Measurements from ENCODE around the gene OGFR. TPM values are rescaled to one million over a fixed set of nuclear protein-coding genes. Genes with fewer than 3 reads are reported as not detected.
"Not testable (repeated sequence)": the region's sequence is repeated elsewhere in the genome, so short reads cannot be mapped to it uniquely, and the experiment has no call there.

The OGFR gene
- total RNA-seq, 1 donor from 2014 or later = 49.5 TPM

DNA sequence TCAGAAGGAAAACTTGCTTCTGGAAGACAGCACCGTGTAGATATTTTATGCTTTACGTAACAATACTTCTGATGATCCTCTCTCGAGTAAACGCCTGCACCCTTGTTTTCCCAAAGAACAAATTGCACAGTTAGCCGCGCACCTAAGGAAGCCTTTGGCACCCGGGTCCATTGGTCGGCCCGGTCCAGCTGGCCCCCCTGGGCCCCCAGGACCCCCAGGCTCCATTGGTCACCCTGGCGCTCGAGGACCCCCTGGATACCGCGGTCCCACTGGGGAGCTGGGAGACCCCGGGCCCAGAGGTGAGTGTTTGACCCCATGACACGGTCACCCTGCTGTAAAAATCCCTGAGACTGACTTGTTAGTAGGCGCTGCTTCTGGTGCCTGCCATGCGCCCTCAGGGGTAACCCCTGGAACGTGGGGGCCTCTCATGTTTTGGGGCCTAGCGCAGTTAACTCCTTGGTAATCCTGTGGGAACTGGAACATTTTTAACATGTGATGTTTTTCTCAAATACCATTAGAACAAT is 32.4 kb downstream of the OGFR start:
- no peak for ATAC-seq
- no peak for DNase-seq (ENCODE audit: low spot score)

DNA sequence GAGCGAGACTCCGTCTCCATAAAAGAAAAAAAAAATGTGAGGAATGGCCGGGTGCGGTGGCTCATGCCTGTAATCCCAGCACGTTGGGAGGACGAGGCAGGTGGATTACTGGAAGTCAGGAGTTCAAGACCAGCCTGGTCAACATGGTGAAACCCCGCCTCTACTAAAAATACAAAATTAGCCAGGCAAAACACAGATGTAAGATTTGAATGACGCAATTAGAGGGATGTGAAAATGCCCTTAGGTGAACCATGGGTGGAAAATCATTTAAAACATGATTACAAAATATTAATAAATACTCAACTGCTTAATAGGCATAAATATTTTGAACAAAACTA is 33.1 kb downstream of the OGFR start:
- ATAC-seq = no peak

DNA sequence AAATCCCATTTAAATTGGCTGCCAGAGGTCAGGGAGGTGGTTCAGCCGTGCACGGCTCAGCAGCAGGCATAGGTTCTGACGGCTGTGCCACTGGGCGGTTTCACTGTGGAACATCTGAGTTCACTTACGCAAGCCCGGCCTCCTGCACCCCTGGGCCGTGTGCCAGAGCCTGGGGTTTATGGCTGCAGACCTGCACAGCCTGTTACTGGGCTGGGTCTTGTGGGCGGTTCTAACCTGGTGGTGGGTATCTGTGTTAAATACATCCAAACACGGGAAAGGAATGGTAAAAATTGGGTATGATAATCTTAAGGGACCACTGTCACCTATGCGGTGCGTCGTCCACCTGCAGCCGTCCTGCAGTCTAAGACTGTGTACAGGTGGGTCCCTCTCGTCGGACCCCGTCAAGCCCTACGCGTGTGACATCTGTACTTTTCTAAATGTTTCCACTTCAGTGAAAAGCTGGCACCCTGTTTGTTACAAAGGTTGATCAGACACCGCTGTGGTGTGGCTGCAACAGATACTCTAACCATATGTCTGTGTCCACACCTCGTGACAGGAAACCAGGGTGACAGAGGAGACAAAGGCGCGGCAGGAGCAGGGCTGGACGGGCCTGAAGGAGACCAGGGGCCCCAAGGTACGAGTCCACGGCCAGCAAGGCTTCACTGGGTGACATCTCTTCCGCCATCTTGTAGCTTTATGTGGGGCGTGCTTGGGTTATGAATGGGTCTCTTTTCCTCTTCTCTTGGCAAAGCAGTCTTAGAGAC is 33.7 kb downstream of the OGFR start:
- DNase-seq (ENCODE audit: low spot score) = peak; percentile 96
- peak; percentile 82 for ATAC-seq

More for the DNA sequence above, 33.1 kb downstream of the OGFR start:
- DNase-seq (ENCODE audit: low spot score) = no peak

DNA sequence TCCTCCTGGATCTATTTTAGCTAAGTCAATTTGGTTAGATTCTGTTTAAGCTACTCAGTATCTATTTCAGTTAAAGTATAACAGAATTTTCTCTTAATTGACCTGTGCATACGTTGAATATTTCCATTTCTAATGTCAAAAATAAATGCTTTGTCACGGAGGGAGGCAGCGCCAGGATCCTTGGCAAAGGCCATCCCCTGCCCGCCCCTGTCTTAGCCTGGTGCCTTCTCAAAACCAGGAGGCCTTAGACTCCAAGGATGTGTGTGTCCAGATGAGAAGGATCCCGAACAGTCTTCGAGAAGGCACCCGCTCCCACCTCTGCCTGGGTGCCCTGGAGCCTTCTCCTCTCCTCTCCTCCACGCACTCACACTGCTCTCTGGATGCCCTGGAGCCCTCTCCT is 34.6 kb downstream of the OGFR start:
- no peak for DNase-seq (ENCODE audit: low spot score)
- no peak for ATAC-seq

DNA sequence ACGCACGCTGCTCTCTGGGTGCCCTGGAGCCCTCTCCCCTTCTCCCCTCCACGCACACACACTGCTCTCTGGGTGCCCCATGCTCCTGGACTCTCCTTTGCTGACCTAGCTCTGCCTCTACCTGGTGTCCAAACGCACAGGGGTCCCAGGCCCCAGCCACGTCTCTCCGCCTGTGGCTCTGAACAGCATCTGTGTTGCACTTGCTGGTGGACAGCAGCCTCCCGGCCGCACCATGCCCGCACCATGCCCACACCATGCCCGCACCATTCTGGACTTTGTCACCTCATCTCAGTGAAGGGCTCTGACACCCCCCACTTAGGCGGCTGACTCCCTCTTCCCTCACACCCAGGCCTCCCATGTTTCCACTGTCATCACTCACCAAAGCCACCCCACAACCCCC is 35.2 kb downstream of the OGFR start:
- no peak for ATAC-seq
- no peak for DNase-seq (ENCODE audit: low spot score)

DNA sequence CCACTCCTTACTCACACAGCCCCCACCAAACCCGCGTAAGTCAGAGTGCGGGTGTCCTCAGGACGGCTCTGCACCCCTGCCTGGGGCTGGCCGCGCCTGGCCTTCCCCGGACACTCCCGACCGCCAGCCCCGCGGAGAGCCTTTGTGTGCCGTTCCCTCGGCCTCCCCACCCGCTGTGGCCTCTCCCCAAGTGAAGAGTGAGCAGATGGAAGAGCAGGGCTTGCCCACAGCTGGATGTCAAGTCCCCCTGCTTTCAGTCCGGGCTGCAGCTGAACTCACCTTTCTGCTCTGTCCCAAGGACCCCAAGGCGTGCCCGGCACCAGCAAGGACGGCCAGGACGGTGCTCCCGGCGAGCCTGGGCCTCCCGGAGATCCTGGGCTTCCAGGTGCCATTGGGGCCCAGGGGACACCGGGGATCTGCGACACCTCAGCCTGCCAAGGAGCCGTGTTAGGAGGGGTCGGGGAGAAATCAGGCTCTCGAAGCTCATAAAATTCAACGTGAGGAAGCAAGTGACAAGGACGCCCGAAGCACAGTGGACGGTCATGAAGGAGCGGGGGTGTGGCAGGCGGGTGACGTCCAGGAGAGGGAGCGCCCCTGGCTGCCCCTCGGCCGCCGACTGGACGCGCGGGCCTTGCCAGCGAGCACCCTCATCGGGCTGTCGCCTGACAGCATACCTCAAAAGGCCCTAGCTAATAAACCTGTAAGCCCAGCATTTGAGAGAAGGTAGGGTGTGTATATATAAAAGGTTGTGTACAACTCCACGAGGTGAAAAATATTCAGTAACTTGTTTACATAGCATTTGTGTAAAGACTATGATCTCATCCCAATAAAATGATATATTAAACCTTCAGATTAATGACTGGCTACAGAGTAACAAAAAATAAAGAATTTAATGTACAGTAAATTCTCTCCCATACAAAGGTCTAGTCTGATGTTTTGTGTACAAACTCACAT is 35.9 kb downstream of the OGFR start:
- DNase-seq (ENCODE audit: low spot score) (no peak), ATAC-seq (no peak)

DNA sequence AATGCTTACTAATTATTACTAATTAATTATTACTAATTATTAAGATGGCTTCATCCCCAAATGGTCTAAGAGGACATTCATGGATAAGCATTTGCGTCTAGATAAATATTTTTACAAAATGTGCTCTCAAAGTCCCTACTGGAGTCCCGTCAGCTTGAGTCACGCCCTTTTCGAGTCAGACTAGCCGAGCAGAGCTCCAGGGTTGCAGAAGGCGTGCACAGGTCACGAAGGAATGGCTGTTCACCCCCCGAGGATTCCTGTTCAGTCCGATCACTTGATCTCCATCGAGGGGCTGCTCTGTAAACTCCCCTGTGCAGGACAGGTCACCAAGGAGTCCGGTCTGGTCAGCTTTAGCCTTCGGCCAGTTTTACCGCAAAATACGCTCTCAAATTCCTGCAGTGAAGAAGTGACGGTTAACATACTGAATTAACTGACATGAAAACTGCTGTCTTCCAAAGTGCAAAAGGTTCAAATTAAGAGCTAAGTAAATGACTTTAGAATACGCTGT is 37.1 kb downstream of the OGFR start:
- DNase-seq (ENCODE audit: low spot score) (no peak), ATAC-seq (no peak)

DNA sequence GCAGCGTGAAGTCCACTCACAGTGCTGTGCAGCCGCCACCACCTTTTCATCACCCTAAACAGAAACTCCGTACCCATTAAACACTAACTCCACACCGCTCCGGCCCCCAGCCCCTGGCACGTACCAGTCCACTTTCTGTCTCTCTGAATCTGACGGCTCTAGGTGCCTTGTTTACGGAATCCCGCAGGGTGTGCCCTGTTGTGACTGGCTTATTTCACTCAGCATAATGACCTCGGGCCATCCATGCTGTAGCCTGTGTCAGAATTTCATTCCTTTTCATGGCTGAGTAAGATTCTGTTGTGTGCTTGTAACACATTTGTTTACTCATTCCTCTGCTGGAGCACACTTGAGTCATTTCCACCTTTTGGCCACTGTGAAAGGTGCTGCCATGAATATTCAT is 39.0 kb downstream of the OGFR start:
- no peak for DNase-seq (ENCODE audit: low spot score)
- ATAC-seq = no peak

DNA sequence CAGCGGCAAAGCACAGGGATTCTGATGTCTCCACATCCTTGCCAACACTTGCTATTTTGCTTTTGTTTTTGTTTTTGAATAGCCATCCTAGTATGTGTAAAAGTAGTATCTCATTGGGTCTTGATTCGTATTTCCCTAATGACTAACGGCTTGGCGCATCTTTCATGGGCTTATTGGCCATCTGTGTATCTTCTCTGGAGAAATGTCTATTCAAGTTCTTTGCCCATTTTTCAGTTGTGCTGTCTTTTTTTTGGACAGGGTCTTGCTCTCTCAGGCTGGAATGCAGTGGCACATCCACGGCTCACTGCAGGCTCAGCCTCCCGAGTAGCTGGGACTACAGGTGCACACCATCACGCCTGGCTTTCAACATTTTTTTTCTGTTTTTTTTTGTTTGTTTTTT is 39.5 kb downstream of the OGFR start:
- no peak for ATAC-seq
- no peak for DNase-seq (ENCODE audit: low spot score)

DNA sequence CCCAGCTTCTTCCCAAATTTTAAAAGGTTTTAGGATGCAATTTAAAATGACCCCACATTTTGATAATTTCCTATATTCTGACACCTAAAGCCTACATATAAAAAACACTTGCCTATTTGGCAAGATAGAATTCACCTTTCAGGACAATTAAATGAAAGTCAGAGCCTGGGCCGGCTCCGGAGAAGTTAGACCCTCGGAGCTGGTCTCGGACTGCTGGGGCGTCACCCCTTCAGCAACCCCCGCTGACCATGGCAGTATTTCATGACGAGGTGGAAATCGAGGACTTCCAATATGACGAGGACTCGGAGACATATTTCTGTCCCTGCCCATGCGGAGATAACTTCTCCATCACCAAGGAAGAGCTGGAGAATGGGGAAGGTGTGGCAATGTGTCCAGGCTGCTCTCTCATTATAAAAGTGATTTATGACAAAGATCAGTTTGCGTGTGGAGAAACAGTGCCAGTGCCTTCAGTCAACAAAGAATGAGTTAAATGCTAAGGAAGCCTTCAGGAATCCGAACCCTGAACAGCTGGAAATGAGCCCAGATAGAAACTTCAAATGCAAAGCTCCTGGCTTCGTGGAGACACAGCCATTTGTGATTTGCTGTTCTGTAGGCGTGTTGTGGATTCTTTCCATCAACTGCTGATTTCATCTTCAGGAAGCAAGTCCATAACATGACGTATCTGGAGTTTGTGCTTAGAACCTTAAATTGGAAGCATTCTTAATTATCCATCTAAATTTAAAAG is 41.0 kb downstream of the OGFR start:
- DNase-seq (ENCODE audit: low spot score) (no peak), ATAC-seq (no peak)

DNA sequence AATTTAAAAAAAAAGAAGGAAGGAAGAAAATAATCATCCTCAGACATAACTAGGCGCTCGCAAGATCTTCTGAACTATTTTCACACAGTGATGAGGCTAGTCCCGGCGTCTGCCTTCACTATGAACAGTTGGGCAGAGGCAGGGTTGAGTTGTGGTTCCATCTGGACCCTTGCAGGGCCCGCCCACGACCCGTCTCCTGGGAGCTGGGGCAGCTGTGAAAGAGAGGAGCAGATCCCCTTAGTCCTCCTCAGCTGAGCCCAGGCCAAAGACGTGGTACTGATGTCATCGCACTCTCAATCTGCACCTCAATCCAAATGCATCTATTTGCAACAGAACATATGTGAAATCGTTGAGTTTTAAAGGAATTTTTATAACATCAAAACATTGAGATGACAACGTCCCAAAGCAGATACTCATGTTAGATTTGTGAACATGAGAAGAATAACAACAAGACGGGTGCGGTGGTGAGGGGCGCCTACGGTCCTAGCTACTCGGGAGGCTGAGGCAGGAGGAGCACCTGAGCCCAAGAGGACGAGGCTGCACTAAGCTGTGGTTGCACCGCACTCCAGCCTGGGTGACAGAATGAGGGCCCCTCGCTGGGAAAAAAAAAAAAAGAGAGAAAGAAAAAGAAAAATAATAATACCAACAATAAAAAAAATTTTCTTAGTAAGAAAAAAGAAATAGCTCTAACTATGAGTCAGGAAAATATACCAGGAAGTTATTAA is 41.7 kb downstream of the OGFR start:
- DNase-seq (ENCODE audit: low spot score) = no peak
- no peak for ATAC-seq

DNA sequence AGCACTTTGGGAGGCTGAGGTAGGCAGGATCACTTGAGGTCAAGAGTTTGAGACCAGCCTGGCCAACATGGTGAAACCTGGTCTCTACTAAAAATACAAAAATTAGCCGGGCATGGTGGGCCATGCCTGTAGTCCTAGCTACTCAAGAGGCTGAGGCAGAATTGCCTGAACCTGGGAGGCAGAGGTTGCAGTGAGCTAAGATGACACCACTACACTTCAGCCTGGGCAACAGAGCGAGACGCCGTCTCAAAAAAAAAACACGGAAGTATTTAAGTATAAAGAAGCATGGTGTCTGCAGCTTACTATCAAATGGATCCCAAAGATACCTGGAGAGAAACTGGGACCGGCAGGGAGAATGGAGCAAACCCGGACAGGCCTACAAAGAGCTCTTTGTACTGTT is 44.3 kb downstream of the OGFR start:
- ATAC-seq; DNase-seq (ENCODE audit: low spot score): not testable (repeated sequence)

DNA sequence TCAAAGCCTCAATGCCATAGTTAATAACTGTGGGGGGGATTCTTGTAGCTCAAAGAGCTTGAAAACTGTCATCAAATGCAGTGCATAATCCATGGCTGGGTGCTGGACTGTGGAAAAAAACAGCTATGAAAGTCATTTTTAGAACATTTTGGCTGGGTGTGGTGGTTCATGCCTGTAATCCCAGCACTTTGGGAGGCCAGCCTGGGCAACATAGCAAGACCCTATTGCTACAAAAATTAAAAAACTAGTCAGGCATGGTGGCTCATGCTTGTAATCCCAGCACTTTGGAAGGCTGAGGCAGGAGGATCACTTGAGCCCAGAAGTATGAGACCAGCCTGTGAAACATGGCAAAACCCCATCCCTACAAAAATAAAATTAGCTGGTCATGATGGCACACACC is 44.8 kb downstream of the OGFR start:
- DNase-seq (ENCODE audit: low spot score) (no peak), ATAC-seq (no peak)

DNA sequence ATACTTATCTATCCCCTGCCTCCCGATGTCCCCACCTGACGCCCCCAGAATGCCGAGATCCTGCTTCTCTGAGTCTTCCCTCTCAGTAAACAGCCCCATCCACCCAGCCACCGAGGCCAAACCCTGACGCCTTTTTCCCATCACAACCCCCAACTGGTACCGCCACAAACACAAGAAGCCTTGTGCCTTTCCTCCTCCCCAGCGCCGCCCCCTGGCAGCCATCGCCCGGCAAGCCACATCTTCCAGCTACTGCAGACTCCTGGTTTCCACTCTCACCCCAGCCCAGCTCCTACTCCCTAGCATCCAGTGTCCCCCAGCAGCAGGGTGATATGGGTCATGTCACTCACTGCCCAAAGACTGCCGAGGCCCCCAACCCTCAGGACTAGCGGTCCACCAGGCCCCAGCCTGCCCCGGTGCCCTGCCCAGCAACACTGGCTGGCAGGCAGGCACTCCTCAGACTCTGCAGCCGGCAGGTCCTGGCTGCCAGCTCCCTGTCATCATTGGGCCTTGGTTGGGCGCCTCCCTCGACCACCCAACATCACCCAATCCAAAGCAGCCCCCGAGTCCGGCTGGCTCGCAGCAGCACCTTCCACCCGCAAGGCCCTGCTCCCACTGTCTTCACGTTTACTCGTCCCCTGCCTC is 45.8 kb downstream of the OGFR start:
- DNase-seq (ENCODE audit: low spot score) (no peak), ATAC-seq (no peak)

DNA sequence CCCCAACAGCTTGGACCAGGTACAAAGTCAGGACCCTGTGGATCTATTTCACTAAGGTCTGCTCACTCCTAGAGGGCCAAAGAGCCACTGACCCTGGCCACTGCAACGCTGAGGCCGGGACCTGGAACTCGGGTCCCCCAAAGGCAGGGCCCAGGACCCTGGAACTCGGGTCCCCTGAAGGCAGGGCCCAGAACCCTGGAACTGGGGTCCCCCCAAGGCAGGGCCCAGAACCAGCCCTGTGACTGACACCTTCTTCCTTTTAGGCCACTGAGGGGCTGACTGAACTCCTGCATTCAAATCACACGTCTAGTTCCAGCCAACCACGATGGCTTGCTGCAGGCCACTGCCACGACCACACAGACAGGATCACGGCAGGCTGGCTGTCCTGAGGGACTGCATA is 47.6 kb downstream of the OGFR start:
- DNase-seq (ENCODE audit: low spot score) (no peak), ATAC-seq (no peak)

DNA sequence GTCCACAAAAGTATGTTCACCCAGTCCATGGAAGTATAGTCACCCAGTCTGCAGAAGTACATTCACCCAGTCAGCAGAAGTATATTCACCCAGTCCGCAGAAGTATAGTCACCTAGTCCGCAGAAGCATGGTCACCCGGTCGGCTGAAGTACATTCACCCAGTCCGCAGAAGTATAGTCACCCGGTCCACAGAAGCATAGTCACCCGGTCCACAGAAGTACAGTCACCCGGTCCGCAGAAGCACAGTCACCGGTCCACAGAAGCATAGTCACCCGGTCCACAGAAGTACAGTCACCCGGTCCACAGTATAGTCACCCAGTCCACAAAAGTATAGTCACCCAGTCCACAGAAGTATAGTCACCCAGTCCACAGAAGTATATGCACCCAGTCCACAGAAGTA is 48.2 kb downstream of the OGFR start:
- DNase-seq (ENCODE audit: low spot score) = no peak

DNA sequence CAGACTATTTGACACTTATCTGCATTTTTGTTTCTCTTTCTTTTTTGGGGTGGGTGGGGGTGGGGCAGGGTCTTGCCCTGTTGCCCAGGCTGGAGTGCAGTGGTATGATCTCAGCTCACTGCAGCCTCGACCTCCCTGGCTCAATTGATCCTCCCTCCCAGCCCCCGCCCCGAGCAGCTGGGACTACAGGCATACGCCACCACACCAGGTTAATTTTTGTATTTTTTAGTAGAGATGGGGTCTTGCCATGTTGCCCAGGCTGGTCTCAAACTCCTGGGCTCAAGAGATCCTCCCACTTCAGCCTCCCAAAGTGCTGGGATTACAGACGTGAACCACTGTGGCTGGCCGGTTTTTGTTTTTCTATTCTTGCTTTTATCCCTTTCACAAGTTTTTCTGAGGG is 48.7 kb downstream of the OGFR start:
- not testable (repeated sequence) for ATAC-seq; DNase-seq (ENCODE audit: low spot score)

More for the DNA sequence above, 48.2 kb downstream of the OGFR start:
- no peak for ATAC-seq

DNA sequence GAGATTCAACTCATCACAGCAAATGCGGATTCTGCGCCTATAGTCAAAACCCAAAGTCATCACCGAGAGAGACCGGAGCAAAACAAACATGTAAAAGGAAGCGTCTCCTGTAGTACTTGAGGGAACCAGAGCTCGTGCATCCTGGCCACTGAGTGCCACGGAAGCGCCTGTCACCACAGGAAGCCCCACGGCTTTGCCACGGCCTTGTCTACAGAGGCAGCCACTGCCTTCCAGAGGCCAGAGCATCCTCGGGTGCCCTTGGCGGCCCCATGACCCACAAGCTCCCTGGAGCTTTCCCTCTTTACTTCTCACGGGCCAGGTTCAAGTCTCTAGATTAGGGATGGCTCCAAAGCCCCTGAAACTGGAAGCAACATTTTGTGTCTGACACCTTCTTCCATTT is 49.5 kb downstream of the OGFR start:
- DNase-seq (ENCODE audit: low spot score) (no peak), ATAC-seq (no peak)

DNA sequence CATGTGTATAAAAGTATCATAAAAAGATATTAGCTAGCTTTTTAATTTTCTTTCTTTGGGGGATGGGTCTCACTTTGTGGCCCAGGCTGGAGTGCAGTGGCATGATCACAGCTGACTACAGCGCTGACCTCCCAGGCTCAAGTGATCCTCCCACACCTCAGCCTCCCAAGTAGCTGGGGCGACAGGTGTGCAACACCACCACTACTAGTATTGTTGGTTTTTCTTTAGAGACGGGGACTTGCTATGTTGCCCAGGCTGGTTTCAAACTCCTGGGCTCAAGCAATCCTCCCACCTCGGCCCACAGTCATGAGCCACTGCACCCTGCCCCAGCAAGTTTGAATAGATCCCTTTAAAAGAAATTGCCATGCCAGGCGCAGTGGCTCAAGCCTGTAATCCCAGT is 50.5 kb downstream of the OGFR start:
- no peak for DNase-seq (ENCODE audit: low spot score)

More for the DNA sequence above, 50.5 kb downstream of the OGFR start:
- no peak for ATAC-seq

All from left lobe of liver (tissue), 2 donors.